SK-N-MC (cell line): ENCODE measurements around the gene ARMH3.

Experiments used
- DNase-seq: peaks from one replicate; pipeline ENCODE4 v3.0.0-alpha.2; 2011; ENCODE audit warnings: low read depth, low spot score
- H3K27ac ChIP-seq: fragments of 200-600 bp; sonication (generic); 2 replicates; pipeline ENCODE4 v1.5.1; 2016; ENCODE audit warnings: mixed run types
- H3K36me3 ChIP-seq: fragments of 200-600 bp; sonication (generic); 2 replicates; pipeline ENCODE4 v1.6.1; 2017; ENCODE audit warnings: antibody characterized with exemption, low read length, mixed read lengths; ENCODE audit not compliant: insufficient read depth
- H3K4me3 ChIP-seq: fragments of 200-600 bp; sonication (generic); 2 replicates; pipeline ENCODE4 v1.5.1; 2016
- H3K9ac ChIP-seq: fragments of 200-600 bp; sonication (generic); 2 replicates; pipeline ENCODE4 v1.8.0; 2017; ENCODE audit warnings: mixed run types, mixed read lengths; ENCODE audit not compliant: insufficient read length
- H3K9me3 ChIP-seq: fragments of 200-600 bp; sonication (generic); 2 replicates; pipeline ENCODE4 v1.6.1; 2017; ENCODE audit warnings: low read depth, mild to moderate bottlenecking, antibody characterized with exemption, low read length, moderate library complexity, mixed read lengths
- EZH2 ChIP-seq: fragments of 200-600 bp; sonication (generic); IDR thresholded peaks from one replicate; pipeline ENCODE4 v1.6.1; 2017; ENCODE audit warnings: antibody characterized with exemption
- FOXP2 ChIP-seq: optimal IDR thresholded peaks from 2 replicates; pipeline ENCODE3; 2011; ENCODE audit warnings: mild to moderate bottlenecking, moderate library complexity; ENCODE audit not compliant: insufficient read depth; ENCODE audit errors: extremely low read length, control extremely low read depth
- POLR2AphosphoS5 ChIP-seq: IDR thresholded peaks from 2 replicates; pipeline ENCODE4 v1.6.1; 2012; ENCODE audit warnings: mild to moderate bottlenecking, low read depth, low read length, borderline replicate concordance

ARMH3 gene

DNA sequence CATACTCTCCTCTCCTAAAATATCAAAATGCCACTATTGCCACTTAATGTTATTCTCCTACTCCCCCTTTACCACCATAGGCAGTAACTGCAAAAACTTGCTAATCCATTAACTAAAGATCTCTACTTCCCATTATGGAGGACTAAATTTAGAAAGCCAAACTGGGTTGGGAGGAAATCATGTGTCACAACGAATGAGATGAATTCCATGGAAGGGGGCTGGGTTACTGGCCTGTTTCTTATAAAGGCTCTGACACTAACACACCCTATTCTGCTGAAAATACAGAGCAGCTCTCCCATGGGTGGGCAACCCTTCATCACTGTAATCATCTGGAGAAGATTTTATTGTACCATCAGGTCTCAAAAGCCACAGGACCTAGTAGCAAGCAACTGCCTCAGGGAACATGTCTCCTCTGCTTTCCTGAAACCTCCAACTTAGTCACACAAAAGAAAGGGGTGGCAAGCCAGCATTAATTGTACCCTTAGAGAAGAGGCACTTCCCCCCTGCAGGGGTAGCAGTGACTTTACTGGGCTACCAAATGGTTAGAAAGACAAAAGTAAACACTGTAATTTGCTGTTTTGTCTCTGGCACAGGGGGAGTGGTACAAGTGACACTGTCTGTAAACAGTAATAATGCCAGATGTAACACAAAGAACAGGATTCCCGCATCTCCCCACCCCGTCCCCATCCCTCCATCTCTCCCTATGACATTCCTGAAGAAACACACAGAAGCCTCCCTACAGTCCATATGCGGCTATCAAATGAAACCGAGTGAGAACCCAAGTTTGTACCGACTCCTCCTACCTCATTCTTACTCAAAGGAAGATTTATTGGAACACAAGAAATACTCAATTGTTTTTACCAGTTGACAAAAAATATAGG is 81.6 kb downstream of the ARMH3 start:
- DNase-seq, result no peak
- H3K27ac ChIP-seq, result no peak overlapping the region

DNA sequence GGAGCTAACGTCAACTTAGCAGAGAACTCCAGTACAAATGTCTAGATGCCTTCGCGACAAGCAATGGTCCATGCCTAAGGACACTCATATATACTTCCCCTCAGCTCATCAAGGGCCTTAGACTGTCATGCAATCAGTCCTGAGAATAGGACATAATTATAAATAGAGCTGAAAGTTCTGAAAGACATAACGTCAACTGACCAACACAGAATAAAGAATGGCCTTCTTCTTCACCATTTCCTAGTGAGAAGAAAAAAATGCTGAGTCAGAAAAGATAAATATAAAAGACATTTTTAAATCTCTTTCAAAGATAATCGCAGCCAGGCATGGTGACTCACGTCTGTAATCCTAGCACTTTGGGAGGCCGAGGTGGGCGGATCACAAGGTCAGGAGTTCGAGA is 83.2 kb downstream of the ARMH3 start:
- H3K9ac ChIP-seq, result no peak overlapping the region
- H3K27ac ChIP-seq, result no peak overlapping the region
- H3K4me3 ChIP-seq, result no peak overlapping the region
- no peaks in the 10 kb centered on the region for H3K9me3 ChIP-seq
- DNase-seq, result no peak
- 0 out of 2 replicates have a peak, but pooled peaks cover 3% of the 10 kb centered on the region for H3K36me3 ChIP-seq
- TF ChIP-seq FOXP2 (no peak), POLR2AphosphoS5 (no peak), EZH2 (no peak)

More for the DNA sequence above, 81.6 kb downstream of the ARMH3 start:
- Histone ChIP-seq H3K36me3 (0 out of 2 replicates have a peak, but pooled peaks cover 3% of the 10 kb centered on the region), H3K9ac (no peak overlapping the region), H3K9me3 (no peaks in the 10 kb centered on the region), H3K4me3 (no peak overlapping the region)
- TF ChIP-seq FOXP2, result no peak
- TF ChIP-seq POLR2AphosphoS5, result no peak
- no peak for TF ChIP-seq EZH2

DNA sequence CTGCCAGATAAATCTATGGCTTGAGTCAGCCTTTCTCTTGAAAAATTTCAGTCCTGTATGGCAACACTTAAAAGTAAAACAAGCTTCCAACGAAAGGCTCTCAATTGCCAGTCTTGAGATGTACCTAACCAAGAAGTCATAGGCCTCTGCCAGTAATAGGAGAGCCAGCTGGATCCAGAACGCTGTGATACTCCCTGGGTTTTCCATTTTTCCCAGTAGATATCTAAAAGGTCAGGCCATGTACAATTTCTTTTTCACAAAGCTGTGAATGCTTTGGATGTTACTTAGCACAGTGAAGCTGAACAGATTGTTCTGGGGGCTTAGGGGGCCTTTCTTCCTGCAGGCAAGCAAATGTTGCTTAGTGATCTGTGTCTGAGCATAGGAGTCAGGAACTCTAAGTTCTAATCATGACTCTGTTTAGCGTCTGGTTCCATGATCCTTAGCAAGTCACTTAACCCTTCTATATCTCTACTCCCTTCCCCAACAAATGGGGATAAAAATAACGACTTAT is 86.5 kb downstream of the ARMH3 start:
- Histone ChIP-seq H3K27ac (no peak overlapping the region), H3K9ac (no peak overlapping the region), H3K36me3 (0 out of 2 replicates have a peak, but pooled peaks cover 3% of the 10 kb centered on the region), H3K9me3 (no peaks in the 10 kb centered on the region), H3K4me3 (no peak overlapping the region)
- DNase-seq, result no peak
- TF ChIP-seq EZH2, result no peak
- TF ChIP-seq FOXP2, result no peak
- TF ChIP-seq POLR2AphosphoS5, result no peak

DNA sequence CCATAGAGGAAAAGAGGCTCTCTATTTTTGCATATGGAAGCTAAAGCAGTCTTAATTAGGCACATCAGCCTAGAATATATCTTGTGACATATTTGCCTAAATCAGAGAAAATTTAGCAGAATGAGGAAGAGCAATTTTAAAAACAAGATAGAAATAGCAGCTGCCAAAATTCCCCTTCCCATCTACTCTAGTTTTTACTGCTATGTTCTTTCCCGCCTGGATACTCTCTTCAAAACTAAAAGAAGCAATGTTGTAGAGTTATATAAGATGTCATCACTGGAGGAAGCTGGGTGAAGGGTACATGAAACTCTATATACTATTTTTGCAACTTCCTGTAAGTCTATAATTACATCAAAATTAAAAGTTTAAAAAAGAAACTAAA is 87.0 kb downstream of the ARMH3 start:
- Histone ChIP-seq H3K27ac (no peak overlapping the region), H3K36me3 (0 out of 2 replicates have a peak, but pooled peaks cover 3% of the 10 kb centered on the region), H3K9me3 (no peaks in the 10 kb centered on the region), H3K9ac (no peak overlapping the region), H3K4me3 (no peak overlapping the region)
- TF ChIP-seq POLR2AphosphoS5, result no peak
- no peak for TF ChIP-seq EZH2
- no peak for TF ChIP-seq FOXP2
- no peak for DNase-seq

DNA sequence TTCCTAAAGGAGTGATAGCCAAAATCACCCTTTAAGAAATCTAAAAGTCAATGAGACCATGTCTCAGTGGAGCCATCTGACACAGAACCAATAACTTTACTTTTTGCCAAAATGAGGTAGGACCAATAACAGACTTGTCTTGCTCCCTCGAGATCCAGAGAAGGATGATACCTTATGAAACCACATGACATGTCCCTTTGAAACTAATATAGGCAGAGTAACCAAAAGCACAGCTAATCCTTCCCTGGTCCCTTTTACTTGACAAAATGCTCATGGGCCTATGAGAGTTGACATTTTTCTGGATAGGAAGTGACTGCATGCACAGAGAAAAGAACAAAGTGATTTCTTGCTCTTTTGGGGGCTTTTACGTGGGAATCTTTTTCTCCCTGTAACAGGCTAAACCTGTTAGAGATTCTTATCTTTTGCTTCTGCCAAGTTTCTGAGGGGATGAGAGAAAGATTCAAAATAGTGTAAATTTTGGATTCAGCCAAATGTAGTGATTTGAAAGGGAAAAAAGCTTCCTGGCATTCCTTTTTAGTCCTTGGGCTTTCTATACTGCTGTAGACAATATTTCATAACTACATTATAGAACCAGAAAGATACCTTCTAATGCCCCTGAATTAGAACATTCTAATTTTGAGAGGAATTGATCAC is 87.6 kb downstream of the ARMH3 start:
- TF ChIP-seq EZH2 (no peak), FOXP2 (no peak), POLR2AphosphoS5 (no peak)
- Histone ChIP-seq H3K4me3 (no peak overlapping the region), H3K36me3 (0 out of 2 replicates have a peak, but pooled peaks cover 3% of the 10 kb centered on the region), H3K27ac (no peak overlapping the region), H3K9ac (no peak overlapping the region), H3K9me3 (no peaks in the 10 kb centered on the region)
- DNase-seq, result no peak

DNA sequence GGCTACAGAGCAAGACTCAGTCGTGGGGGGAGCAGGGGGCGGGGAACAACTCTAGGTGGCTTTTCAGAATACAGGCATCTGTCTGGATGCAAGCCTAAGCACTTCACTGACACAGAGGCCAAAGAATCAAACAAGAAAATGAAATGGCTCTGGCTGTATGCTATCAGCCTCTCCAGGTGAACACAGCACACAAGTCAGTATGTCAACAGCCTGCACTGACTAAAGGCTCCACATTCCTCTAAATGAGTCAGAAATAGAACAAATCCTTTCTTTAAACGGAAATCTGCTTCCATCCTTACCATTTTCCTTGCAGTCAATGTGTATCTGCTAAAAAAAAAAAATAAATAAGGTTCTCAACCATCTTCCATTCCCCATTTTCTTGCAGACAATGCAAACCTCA is 88.3 kb downstream of the ARMH3 start:
- TF ChIP-seq POLR2AphosphoS5 (no peak), FOXP2 (no peak), EZH2 (no peak)
- no peak for DNase-seq
- H3K4me3 ChIP-seq, result no peak overlapping the region
- H3K27ac ChIP-seq, result no peak overlapping the region
- no peak overlapping the region for H3K9ac ChIP-seq
- H3K9me3 ChIP-seq, result no peaks in the 10 kb centered on the region
- H3K36me3 ChIP-seq, result 0 out of 2 replicates have a peak, but pooled peaks cover 2% of the 10 kb centered on the region

DNA sequence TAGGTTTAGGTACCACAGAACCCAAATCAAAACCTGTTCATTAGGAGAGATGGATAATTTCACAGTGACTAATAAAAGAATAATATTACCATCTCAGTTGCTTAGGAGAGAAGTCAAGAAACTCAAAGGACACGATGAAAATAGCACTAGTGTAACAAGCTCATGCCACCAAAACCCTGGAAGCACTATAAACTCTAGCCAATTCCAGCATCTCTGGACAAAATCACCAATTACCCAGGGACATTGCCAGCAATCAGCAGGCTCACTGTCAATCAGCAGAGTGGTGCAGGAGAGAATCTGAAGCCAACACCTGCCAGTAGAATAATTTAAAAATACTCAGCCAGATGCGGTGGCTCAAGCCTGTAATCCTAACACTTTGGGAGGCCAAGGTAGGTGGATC is 88.9 kb downstream of the ARMH3 start:
- no peak overlapping the region for H3K9ac ChIP-seq
- no peak for DNase-seq
- no peak overlapping the region for H3K4me3 ChIP-seq
- H3K36me3 ChIP-seq, result no peaks in the 10 kb centered on the region
- TF ChIP-seq POLR2AphosphoS5 (no peak), EZH2 (no peak), FOXP2 (no peak)
- H3K9me3 ChIP-seq, result no peaks in the 10 kb centered on the region
- no peak overlapping the region for H3K27ac ChIP-seq

DNA sequence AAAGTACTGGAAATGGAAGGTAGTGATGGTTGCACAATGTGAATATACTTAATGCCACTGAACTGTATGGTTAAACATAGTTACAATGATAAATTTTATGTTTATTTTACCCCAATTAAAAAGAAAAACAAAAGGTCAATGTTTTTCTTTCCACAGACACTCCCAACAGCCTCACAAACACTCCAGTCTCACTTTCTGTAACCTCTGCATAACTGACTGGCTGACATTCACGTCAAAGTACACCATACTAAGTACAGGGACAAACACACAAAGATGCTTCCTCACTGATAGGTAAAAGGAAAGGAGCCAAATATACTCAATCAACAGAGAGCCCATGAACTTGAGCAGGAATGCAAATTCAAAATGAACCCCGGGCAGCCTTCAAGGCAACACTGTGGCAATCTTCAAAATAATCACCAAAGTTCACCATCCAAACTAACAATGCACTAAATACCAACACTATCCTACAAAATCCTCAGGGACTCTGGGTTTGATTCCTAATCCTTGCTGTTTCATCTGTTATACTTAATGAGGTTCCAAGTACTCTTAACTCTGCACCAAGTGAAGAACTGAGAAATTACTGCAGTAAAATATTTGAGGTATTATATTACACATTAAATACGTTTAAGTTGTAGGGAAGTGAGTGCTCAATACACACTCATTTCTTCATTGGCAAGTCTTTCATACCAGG is 90.8 kb downstream of the ARMH3 start:
- TF ChIP-seq POLR2AphosphoS5 (no peak), FOXP2 (no peak)

More for the DNA sequence above, 90.8 kb downstream of the ARMH3 start:
- Histone ChIP-seq H3K4me3 (no peak overlapping the region), H3K27ac (no peak overlapping the region), H3K36me3 (no peaks in the 10 kb centered on the region), H3K9me3 (no peaks in the 10 kb centered on the region), H3K9ac (no peak overlapping the region)
- no peak for DNase-seq
